Tongue (tissue), 2 donors: Measurements from ENCODE around the gene HHIPL1. TPM values are rescaled to one million over a fixed set of nuclear protein-coding genes. Genes with fewer than 3 reads are reported as not detected.

Experiments
- DNase-seq: peaks from one replicate; pipeline ENCODE4 v3.0.0-alpha.2; 2015
- total RNA-seq: library from RNA; depleted of rRNA; stranded (reverse); fragments of >200 nt; gene quantifications from one replicate; pipeline ENCODE4 v1.2.3, GENCODE V29; 2014

HHIPL1 gene
- total RNA-seq, 1 donor from 2014 or later, result 3.1 TPM

DNA sequence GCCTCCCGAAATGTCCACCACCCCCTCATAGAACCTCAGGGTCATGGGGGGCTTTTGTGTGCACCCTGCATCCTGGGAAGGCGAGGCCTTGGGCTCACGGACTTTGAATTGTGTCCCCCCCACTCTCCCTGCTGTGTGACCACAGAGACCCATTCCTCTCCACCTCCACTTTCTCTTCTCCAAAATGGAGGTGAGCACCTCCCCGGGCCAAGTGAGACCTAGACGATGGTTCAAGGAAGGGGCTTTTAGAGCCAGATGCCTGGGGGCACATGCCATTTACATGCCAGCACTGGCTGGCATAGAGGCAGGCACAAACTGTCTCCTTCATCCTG lies 72.7 kb downstream of the HHIPL1 start:
- DNase-seq, result no peak

DNA sequence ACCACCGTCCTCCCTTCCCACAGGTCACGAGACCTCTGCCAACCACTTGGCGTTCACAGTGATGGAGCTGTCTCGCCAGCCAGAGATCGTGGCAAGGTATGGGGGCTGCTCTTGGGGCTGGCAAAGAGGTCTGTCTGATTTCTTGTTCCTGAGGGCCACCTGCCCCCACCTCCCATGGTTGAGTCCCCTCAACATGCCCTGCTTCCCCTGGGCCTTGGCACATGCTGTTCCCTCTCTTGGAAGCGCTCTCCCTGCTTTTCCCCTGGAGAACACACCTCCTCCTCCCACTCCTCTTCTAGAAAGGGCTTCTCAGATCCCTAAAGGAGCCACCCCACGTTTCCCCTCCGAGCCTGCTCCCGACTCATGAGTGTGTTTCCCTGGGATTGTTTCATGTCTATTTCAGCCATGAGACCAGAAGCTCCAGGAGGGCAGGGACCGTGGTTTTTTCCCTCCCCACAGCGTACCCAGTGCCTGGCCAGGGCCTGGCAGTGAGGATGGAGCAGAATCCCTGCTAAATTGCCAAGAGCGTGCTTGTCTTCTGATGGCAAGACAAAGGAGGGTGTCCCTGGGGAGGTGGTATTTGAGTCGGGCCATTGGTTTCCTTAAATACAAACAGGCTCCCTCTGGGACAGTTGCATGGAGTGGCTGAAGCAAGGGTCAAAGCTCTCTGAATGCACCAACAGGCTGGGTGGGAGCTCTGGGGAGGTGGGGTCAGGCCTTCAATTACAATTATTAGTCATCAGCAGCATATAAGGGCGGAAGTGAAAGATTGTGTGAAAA lies 73.3 kb downstream of the HHIPL1 start:
- DNase-seq, result no peak

DNA sequence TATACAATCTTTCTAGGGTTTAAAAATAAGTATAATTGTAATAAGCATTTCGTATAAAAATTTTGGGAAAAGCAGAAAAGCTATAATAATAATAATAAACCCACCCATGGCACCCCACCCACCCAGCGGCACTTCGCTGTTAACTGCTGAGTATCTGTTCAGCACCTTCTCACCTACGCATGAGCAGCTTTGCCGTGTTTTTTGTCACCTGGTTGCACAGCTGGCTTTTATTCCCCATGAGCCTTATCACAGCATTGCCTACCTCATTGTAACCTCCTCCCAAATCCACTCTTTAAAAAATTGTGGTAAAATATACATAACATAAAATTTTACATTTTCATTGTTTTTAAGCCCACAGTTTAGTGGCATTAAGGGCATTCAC lies 73.9 kb downstream of the HHIPL1 start:
- no peak for DNase-seq

DNA sequence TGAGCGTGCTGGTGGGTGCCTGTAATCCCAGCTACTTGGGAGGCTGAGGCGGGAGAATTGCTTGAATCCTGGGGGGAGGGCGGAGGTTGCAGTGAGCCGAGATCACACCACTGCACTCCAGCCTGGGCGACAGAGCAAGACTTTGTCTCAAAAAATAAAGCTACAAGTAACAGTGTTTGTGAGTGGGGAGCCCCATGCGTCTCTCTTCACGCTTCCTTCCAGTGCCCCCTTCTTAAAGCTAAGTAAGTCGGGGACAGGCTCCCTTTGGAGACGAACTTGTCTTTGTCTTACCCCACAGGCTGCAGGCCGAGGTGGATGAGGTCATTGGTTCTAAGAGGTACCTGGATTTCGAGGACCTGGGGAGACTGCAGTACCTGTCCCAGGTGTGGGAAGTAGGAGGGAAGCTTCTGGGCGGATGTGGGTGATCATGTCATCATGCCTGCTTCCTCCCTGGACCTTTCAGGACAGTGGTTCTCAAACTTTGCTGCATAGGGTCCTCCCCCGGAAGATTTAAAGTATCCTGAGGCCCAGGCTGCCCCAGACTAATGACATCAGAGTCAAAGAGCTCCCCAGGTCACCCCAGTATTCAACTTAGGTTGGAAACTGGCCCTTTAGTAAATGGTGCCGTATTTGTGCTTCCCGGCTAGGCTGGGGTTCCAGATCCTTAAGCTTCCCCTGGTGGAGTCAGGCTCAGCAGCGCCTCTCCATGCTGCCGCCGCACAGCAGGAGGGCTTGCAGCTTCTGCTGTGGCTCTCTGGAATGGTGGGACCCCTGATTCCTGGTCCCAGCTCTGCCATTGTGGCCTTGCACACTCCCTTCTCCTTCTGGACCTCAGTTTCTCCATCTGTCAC lies 76.2 kb downstream of the HHIPL1 start:
- no peak for DNase-seq

DNA sequence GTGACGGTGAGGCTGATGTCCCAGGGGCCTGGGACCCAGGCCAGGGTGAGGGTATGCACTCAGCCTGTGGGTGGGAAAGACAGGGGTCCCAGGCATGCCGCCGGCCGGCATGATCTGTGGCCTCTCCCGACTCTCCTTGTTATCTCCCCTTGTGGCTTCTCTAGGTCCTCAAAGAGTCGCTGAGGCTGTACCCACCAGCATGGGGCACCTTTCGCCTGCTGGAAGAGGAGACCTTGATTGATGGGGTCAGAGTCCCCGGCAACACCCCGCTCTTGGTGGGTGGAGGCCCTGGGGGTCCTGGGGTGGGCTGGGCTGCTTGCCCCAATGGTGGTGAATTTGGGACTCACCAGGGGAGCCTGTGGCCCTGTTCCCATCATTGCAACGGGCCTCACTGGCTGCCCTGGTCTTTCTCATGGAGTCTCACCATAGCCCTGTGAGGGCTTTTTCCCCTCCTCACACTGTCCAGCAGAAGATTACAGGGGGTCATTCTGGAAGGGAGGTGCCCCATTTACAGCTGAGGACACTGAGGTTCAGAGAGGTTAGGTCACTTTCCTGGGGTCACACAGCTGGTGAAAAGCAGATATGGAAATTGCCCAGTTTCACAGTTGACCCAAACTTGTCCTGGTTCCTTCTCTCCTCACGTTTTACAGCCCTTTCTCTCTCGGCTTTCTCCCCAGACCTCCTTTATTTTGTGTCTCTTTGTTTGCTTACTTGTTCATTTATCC lies 77.0 kb downstream of the HHIPL1 start:
- no peak for DNase-seq

DNA sequence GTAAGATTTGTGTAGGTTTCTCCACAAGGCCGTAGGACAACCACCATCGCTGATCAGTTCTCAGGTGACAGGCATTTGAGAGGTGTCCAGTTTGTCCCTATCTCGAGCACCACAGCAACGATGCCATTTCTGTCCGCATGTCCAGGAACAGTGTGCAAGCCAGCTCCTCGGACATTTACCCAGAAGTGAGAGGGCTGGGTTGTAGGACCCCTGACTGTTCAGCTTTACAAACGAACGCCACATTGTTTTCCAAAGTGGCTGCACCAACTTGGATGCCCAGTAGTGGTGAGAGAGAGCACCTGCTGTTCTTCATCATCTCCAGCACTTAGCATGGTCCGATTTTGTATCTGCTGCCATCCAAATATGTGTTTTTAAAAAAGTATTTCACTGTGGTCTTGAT lies 77.8 kb downstream of the HHIPL1 start:
- DNase-seq, result no peak

DNA sequence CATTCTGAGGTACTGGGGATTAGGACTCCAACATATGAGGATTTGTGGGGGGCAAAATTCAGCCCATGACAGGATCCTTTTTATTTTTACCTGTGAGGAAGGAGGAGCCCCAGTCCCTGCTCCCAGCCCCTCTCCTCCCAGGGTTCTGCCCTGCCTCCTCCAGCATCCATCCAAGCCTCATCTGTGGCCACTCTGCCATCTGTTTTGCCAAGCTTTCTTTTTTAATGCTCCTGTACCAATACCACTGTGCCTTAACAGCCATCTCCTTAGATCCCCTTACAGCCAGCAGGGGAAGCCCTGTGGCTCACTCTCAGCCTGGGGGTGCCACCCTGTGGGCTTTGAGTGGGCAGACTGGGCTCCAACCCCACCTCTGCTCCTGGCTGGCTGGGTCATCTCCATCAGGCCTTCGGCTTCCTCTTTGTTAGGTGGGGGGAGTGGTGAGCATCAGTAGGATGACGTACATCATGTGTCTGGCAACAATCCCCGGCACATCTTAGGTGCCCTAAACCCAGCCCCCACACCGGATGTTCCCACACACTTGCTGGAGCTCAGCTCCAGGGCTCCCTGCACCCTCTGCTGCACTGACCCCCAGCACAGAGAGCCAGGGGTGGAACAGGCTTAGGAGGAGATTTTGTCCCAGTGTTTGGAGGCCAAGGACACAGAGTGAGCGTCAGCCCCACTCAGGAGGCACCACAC lies 79.4 kb downstream of the HHIPL1 start:
- no peak for DNase-seq

DNA sequence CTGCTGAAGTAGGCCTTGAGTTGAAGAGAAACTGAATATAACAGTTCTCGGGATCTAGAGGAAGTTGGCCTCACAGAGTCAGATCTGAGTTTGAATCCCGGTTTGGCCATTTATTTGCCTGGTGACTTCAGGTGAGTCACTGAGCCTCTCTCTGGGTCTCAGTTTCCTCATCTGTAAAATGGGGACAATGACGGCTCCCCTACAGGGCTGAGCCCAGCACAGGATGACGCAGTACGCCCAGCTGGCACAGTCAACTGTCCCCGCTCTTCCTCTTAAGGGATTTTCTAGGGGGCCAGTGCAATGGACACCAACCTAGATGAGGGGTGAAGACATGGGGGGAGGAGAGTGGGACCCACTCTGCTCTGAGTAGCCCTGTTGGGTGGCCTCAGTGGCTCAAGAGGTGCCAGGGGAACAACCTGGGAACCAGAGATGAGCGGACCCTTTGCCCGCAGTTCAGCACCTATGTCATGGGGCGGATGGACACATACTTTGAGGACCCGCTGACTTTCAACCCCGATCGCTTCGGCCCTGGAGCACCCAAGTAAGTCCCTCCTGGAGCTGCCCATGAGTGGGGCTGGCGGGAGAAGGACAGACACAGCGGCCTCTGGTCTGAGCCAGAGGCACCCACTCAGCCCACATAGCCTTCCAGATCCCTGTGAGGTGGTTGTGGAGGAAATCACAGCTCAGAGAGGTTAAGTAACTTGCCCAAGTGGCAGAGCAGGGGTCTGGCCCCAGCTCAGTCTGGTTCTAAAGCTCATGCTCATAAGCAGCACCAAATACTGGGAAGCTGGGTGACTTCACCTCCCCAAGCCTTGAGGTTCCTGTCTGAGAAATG lies 80.2 kb downstream of the HHIPL1 start:
- DNase-seq, result no peak

DNA sequence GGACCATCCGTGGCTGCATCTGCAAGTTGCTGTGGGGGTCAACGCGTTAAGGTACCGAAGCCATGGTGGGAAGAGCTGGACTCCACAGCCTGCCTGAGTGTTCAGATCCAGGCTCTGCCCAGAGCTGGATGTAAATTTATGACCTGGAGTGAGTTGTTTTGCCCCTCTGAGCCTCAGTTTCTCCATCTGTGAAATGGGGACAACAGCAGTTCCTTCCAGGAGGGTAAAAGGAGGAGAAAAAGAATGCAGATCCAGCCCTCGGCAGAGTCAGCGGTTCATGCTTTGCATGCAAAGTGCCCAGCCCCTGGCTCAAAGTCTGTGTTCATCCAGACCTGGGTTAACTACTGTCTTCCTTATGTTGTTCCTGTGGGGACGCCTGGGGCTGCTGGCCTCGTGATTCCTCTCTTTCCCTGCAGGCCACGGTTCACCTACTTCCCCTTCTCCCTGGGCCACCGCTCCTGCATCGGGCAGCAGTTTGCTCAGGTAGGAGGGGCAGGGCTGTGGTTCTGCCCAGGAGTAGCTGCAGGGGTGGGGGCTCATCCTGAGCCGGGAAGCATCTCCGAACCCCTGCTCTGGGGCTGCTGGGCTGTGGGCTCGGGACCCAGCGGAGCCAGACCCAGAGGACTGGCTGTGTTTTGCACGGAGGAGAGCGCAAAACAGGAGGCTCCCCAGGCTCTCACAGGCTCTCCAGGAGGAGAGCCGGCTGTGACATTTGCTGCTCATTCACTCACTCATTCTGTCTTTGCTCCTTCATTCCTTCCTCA lies 81.0 kb downstream of the HHIPL1 start:
- DNase-seq, result no peak

DNA sequence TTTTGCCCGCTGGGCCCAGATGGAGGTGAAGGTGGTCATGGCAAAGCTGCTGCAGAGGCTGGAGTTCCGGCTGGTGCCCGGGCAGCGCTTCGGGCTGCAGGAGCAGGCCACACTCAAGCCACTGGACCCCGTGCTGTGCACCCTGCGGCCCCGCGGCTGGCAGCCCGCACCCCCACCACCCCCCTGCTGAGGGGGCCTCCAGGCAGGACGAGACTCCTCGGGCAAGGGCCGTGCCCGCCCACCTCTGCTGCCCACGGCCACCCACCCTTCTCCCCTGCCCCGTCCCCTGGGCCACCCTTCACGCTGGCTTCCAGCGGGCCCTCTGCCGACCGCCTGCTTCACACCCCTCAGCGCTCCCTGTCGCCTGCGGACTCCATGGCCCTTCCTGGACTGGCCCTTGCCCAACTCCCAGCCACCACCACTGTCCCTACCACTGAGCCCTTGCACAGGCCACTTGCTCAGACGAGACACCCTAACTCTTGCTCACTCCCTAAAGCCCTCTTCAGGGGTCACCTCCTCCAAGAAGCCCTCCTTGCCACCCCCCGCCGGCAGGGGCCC lies 81.7 kb downstream of the HHIPL1 start:
- DNase-seq, result no peak

DNA sequence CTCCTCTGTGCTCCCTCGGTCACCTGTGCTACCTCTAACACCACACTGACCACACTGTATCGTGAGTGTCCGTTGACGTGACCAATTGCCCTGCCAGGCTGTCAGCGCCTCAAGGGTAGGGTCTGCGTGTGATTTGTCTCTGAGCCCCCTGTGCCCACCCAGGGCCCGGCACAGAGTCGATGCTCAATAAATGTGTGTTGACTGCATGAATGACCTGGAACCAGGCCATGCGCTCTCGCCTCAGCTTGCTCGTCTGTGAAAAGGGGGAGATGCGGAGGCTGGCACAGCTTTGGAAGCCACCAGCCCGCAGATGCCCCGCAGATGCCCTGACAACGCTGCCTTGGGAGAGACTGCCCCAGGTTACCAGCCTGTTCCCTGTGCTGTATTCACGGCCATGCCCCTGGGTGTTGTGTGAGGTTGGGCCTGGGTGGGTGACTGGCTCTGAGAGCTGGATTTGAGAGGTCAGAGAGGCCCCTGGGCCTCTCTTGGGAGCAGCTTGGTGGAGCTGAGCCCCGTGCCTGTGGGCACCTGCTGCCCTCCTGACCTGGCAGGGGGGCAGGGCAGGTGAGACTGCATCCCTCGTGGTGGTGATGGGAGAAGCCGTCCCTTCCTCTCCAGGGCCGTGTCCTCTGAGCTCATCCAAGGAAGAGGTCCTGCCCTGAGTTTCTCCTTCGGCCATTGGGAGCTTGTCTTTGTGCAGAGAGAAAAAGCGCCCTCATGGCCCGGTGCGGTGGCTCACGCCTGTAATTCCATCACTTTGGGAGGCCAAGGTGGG lies 82.4 kb downstream of the HHIPL1 start:
- no peak for DNase-seq

DNA sequence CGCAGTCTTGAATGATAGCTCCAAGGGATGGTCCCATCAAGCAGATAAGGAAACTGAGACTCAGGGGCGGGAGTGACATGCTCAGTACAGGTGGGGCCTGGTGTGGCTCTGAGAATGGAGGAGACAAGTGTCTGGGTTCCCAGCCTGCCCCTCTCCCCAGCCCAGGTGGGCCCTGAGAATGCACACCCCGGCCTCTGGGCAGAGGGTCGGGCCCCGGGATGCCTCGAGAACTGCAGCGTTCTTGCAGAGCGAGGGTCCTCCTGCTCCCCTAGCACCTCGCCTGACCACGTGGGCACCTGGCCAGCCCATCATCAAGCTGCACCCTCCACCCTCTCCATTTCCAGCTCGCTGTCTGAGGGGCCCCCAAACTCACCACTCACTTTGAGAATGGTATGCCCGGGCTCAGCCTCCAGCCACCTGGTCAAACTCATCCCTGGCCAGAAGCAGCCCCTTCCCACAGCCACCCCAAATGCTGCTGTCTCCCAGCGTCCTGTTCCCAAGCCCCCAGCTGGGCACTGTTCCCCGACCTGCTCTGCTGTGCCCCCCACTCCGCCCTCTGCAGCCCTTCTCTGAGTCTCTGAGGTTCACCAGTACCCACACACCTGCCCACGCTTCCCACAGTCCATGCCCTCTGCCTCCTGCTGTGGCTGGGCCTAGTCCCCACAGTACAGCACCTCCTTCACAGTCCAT lies 83.4 kb downstream of the HHIPL1 start:
- no peak for DNase-seq

DNA sequence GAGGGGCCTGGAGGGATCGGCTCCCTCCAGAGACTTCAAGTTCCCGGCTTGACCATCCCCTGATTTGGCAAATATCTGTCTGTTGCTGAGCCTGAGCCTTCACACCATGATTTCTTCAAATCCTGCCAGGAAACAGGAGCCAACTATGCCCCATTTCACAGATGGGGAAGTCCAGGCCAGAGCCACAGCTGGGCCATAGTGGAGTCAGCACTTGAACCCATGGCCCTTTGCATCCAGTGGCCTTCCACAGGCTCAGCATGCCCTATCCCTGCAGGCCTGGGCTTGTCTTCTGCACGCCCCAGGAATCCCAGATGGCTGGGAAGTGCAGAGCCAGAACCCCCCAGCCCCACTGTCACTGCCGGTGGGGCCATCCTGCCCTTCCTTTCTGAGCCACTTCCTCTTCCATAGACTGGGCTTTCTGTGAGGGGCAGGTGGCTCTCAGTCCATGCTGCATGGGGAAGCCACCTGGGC lies 84.1 kb downstream of the HHIPL1 start:
- no peak for DNase-seq

Other genes starting within 250 kb of the HHIPL1 start
- gene SETD3, start 164.3 kb upstream of the HHIPL1 start, total RNA-seq, result 119 TPM
- gene CCNK, start 163.7 kb upstream of the HHIPL1 start, total RNA-seq, result 28.5 TPM
- 8.4 TPM for gene CCDC85C, start 40.9 kb upstream of the HHIPL1 start, total RNA-seq
- gene CYP46A1, start 39.2 kb downstream of the HHIPL1 start, total RNA-seq, result 3.1 TPM
- gene EML1, start 148.3 kb downstream of the HHIPL1 start, total RNA-seq, result 92.9 TPM